Keratinocyte (primary cell): ENCODE measurements around the gene SF1. TPM values are rescaled to one million over a fixed set of nuclear protein-coding genes. Genes with fewer than 3 reads are reported as not detected.

ENCODE experiments used
- DNase-seq: peaks from one replicate; pipeline ENCODE4 v3.0.0-alpha.2; 2011; ENCODE audit warnings: low read depth, missing footprints, low spot score
- FAIRE-seq: peaks from 2 replicates; lab custom pipeline; 2011; peaks lifted over from hg19 to GRCh38; lab: Jason Lieb, UNC
- H2AFZ ChIP-seq: 2 replicates; pipeline ENCODE4 v1.6.0; 2012; ENCODE audit warnings: low read length, control low read depth, inconsistent platforms; ENCODE audit not compliant: control insufficient read depth
- H3K27ac ChIP-seq: 2 replicates; pipeline ENCODE4 v1.5.1; 2011; ENCODE audit warnings: low read length; ENCODE audit not compliant: control insufficient read depth, insufficient read depth
- H3K27me3 ChIP-seq: 3 replicates; pipeline ENCODE4 v1.6.0; 2011; ENCODE audit warnings: low read length; ENCODE audit not compliant: control insufficient read depth, insufficient read depth; ENCODE audit errors: extremely low read depth
- H3K36me3 ChIP-seq, 2 experiments: 2 replicates in 1 of 2; 3 replicates in 1 of 2; pipeline ENCODE4 v1.5.1; 2011; ENCODE audit warnings: low read length in 2 of 2, mild to moderate bottlenecking in 1 of 2; ENCODE audit not compliant: control insufficient read depth in 2 of 2, insufficient read depth in 2 of 2; ENCODE audit errors: extremely low read depth in 1 of 2
- H3K4me1 ChIP-seq: 3 replicates; pipeline ENCODE4 v1.5.1; 2011; ENCODE audit warnings: low read length; ENCODE audit not compliant: control insufficient read depth, insufficient read depth; ENCODE audit errors: extremely low read depth
- H3K4me2 ChIP-seq: 3 replicates; pipeline ENCODE4 v1.6.0; 2011; ENCODE audit warnings: low read depth, low read length; ENCODE audit not compliant: control insufficient read depth, insufficient read depth; ENCODE audit errors: extremely low read depth
- H3K4me3 ChIP-seq, 3 experiments: fragments of 200-600 bp in 1 of 3; sonication (generic) in 1 of 3; 2 replicates in 2 of 3; 3 replicates in 1 of 3; pipeline ENCODE4 v1.5.1; 2011 to 2016; ENCODE audit warnings: low read length in 3 of 3, mild to moderate bottlenecking in 3 of 3, control low read depth in 2 of 3, inconsistent platforms in 1 of 3, low read depth in 1 of 3, mixed read lengths in 1 of 3, mixed run types in 1 of 3, moderate library complexity in 1 of 3; ENCODE audit not compliant: control insufficient read depth in 2 of 3, insufficient read depth in 2 of 3; ENCODE audit errors: extremely low read depth in 1 of 3
- H3K79me2 ChIP-seq: 2 replicates; pipeline ENCODE4 v1.6.0; 2012; ENCODE audit warnings: low read length; ENCODE audit not compliant: control insufficient read depth, insufficient read depth
- H3K9ac ChIP-seq: 3 replicates; pipeline ENCODE4 v1.6.0; 2011; ENCODE audit warnings: low read length; ENCODE audit not compliant: control insufficient read depth, insufficient read depth; ENCODE audit errors: extremely low read depth
- H3K9me1 ChIP-seq: 3 replicates; pipeline ENCODE4 v1.6.0; 2011; ENCODE audit warnings: low read length; ENCODE audit not compliant: control insufficient read depth, insufficient read depth; ENCODE audit errors: extremely low read depth
- H3K9me3 ChIP-seq: 2 replicates; pipeline ENCODE4 v1.5.1; 2012; ENCODE audit warnings: low read depth, low read length; ENCODE audit not compliant: control insufficient read depth
- H4K20me1 ChIP-seq: 3 replicates; pipeline ENCODE4 v1.6.0; 2011; ENCODE audit warnings: low read length; ENCODE audit not compliant: control insufficient read depth, insufficient read depth; ENCODE audit errors: extremely low read depth
- EZH2 ChIP-seq: IDR thresholded peaks from one replicate; pipeline ENCODE4 v1.6.1; 2012; ENCODE audit warnings: inconsistent platforms, mild to moderate bottlenecking, low read length, moderate library complexity
- dilution Hi-C: fragments of 300-500 bp; cut with MboI; formaldehyde crosslinking; loops from one replicate; pipeline ENCODE4 v1.7.0; 2020; ENCODE audit warnings: low sequenced_read_pairs; ENCODE audit not compliant: extremely low pct_ligation_motif_present
- polyA plus RNA-seq, 5 experiments: library from polyadenylated mRNA; depleted of rRNA in 3 of 5; stranded (reverse) in 3 of 5; stranded (forward) in 1 of 5; unstranded in 1 of 5; fragments of >200 nt; gene quantifications; 1 replicate in 1 of 5; 2 replicates in 3 of 5; 3 replicates in 1 of 5; pipeline versions ENCODE4 v1.2.1 to v1.2.3, GENCODE V29; 2011 to 2012; ENCODE audit warnings: missing spikeins in 2 of 5, low read depth in 1 of 5, low replicate concordance in 1 of 5
- TF ChIP-seq, protein P1 (sequence below), 3 experiments: IDR thresholded peaks in 1 of 3; conservative IDR thresholded peaks in 1 of 3; optimal IDR thresholded peaks in 1 of 3; 2 replicates in 2 of 3; 3 replicates in 1 of 3; pipeline versions ENCODE3 to v1.5.1; 2011; ENCODE audit warnings: low read length in 3 of 3, mild to moderate bottlenecking in 3 of 3, moderate library complexity in 2 of 3, control low read depth in 1 of 3, inconsistent platforms in 1 of 3; ENCODE audit not compliant: insufficient read depth in 2 of 3; ENCODE audit errors: extremely low read depth in 1 of 3

Gene SF1
- polyA plus RNA-seq, 1 donor (not counting 4 experiments of a cell fraction or from before 2014, with no cell fraction given), result 54.5 TPM

- FAIRE-seq, result no peak
- H3K27me3 ChIP-seq, result peaks cover 37% of the 10 kb centered on the region
- H4K20me1 ChIP-seq, result no peaks in the 10 kb centered on the region
- H3K9ac ChIP-seq, result no peak overlapping the region
- TF ChIP-seq, protein P1, sequence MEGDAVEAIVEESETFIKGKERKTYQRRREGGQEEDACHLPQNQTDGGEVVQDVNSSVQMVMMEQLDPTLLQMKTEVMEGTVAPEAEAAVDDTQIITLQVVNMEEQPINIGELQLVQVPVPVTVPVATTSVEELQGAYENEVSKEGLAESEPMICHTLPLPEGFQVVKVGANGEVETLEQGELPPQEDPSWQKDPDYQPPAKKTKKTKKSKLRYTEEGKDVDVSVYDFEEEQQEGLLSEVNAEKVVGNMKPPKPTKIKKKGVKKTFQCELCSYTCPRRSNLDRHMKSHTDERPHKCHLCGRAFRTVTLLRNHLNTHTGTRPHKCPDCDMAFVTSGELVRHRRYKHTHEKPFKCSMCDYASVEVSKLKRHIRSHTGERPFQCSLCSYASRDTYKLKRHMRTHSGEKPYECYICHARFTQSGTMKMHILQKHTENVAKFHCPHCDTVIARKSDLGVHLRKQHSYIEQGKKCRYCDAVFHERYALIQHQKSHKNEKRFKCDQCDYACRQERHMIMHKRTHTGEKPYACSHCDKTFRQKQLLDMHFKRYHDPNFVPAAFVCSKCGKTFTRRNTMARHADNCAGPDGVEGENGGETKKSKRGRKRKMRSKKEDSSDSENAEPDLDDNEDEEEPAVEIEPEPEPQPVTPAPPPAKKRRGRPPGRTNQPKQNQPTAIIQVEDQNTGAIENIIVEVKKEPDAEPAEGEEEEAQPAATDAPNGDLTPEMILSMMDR (optimal IDR thresholded peaks at IDR 0.05 in 1 of 3, IDR thresholded peaks at IDR 0.05 in 1 of 3, conservative IDR thresholded peaks at IDR 0.05 in 1 of 3; ENCODE audit: extremely low read depth in 1 of 3, insufficient read depth in 2 of 3, low read length in 3 of 3), result no peak
- no peak for TF ChIP-seq EZH2
- no peak overlapping the region for H3K27ac ChIP-seq
- no peak for DNase-seq
- H3K9me3 ChIP-seq, result no peaks in the 10 kb centered on the region
- H3K36me3 ChIP-seq, result no peaks in the 10 kb centered on the region
- dilution Hi-C loops, result no loop called here
- H3K4me1 ChIP-seq, result peaks cover 20% of the 10 kb centered on the region
- H3K9me1 ChIP-seq, result no peaks in the 10 kb centered on the region
- H2AFZ ChIP-seq, result no peak overlapping the region
- no peak overlapping the region for H3K4me3 ChIP-seq
- H3K79me2 ChIP-seq, result no peaks in the 10 kb centered on the region
- no peak overlapping the region for H3K4me2 ChIP-seq
These were observed 30.2 kb downstream of the SF1 start for GRCh38 chr11:64747961-64748665.

GRCh38 chr11:64746486-64746885 is 31.9 kb downstream of the SF1 start:
- peaks cover 28% of the 10 kb centered on the region for H3K4me1 ChIP-seq
- no peaks in the 10 kb centered on the region for H4K20me1 ChIP-seq
- no peaks in the 10 kb centered on the region for H3K36me3 ChIP-seq
- no peak overlapping the region for H3K4me3 ChIP-seq
- TF ChIP-seq, protein P1 (optimal IDR thresholded peaks at IDR 0.05 in 1 of 3, IDR thresholded peaks at IDR 0.05 in 1 of 3, conservative IDR thresholded peaks at IDR 0.05 in 1 of 3; ENCODE audit: extremely low read depth in 1 of 3, insufficient read depth in 2 of 3, low read length in 3 of 3), result no peak
- no peak for TF ChIP-seq EZH2
- H3K4me2 ChIP-seq, result no peak overlapping the region
- no peaks in the 10 kb centered on the region for H3K9me1 ChIP-seq
- no peak overlapping the region for H3K27ac ChIP-seq
- no peaks in the 10 kb centered on the region for H3K9me3 ChIP-seq
- no peak for DNase-seq
- no peaks in the 10 kb centered on the region for H3K79me2 ChIP-seq
- dilution Hi-C loops, result no loop called here
- peaks cover 53% of the 10 kb centered on the region for H3K27me3 ChIP-seq
- H3K9ac ChIP-seq, result no peak overlapping the region
- H2AFZ ChIP-seq, result no peak overlapping the region
- no peak for FAIRE-seq
